Uterus (tissue), 4 donors: ENCODE results near the gene TRIL. TPM values are rescaled to one million over a fixed set of nuclear protein-coding genes. Genes with fewer than 3 reads are reported as not detected.

ENCODE experiments used
- DNase-seq, 2 donors: peaks; one replicate each; pipeline ENCODE4 v3.0.0-alpha.2; 2019 to 2020
- H3K27ac ChIP-seq, 2 donors: fragments of 200-600 bp; sonication (generic); 1 replicate in 1 of 2; 2 replicates in 1 of 2; pipeline ENCODE4 v1.5.1; 2016 to 2018
- H3K27me3 ChIP-seq, 2 donors: fragments of 200-600 bp; sonication (generic); one replicate each; pipeline ENCODE4 v1.5.1; 2018 to 2019; ENCODE audit warnings: control low read depth in 1 of 2
- H3K36me3 ChIP-seq, 2 donors: fragments of 200-600 bp; sonication (generic); one replicate each; pipeline ENCODE4 v1.5.1; 2019; ENCODE audit warnings: control low read depth in 1 of 2
- H3K4me1 ChIP-seq, 2 donors: fragments of 200-600 bp; sonication (generic); one replicate each; pipeline ENCODE4 v1.5.1; 2018 to 2019; ENCODE audit warnings: control low read depth in 1 of 2
- H3K4me3 ChIP-seq, 2 donors: fragments of 200-600 bp; sonication (generic); 1 replicate in 1 of 2; 2 replicates in 1 of 2; pipeline ENCODE4 v1.5.1; 2018 to 2019; ENCODE audit warnings: mild to moderate bottlenecking in 1 of 2
- H3K9me3 ChIP-seq, 2 donors: fragments of 200-600 bp; sonication (generic); one replicate each; pipeline ENCODE4 v1.5.1; 2019; ENCODE audit warnings: control low read depth in 1 of 2
- POLR2A ChIP-seq, 2 donors: fragments of 450-650 bp; IDR thresholded peaks; one replicate each; pipeline ENCODE4 v1.6.1; 2016; ENCODE audit warnings: antibody characterized with exemption in 2 of 2, mild to moderate bottlenecking in 1 of 2, moderate library complexity in 1 of 2
- intact Hi-C: fragments of 100-400 bp; cut with DNase I; formaldehyde crosslinking; loops from one replicate; pipeline ENCODE4 v1.15.1; 2023; ENCODE audit warnings: low total_unique reads
- total RNA-seq, 4 donors: library from RNA; depleted of rRNA in 3 of 4; stranded (reverse); fragments of >200 nt in 3 of 4; gene quantifications; one replicate each; pipeline versions ENCODE4 v1.1.0 to v1.2.4, GENCODE V29; 2014 to 2023
- TF ChIP-seq, protein P1 (sequence below), 4 experiments: fragments of 200-600 bp in 2 of 4; fragments of 450-650 bp in 2 of 4; sonication (generic) in 2 of 4; IDR thresholded peaks; one replicate each; pipeline ENCODE4 v1.5.1; 2016 to 2019; ENCODE audit warnings: antibody characterized with exemption in 4 of 4, mild to moderate bottlenecking in 2 of 4, moderate library complexity in 1 of 4
- donor health status: DM: yes; HTN: yes; CAD: no.

Gene TRIL
- total RNA-seq, 4 donors from 2014 or later = 6.2 to 23.5 (median 10.1) TPM

DNA sequence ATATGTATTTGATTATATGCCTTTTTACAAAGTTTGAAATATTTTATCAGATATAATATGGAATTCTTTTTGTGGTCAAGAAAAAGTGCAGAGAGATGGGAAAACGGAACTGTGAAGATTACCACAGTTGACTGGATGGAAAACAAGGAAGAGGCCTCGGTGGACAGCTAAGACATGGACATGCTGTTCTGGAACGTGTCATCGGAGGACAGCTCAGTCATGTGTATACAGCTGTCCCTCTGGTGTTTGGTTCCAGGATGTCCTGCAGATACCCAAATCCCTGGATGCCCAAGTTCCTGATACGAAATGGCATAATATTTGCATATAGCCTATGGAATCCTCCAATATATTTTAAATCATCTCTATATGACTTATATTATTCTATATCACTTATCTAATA, 49.4 kb downstream of the TRIL start:
- Histone ChIP-seq H3K27me3 (no peaks in the 10 kb centered on the region), H3K4me3 (no peak overlapping the region), H3K27ac (no peak overlapping the region), H3K4me1 (no peaks in the 10 kb centered on the region), H3K9me3 (no peaks in the 10 kb centered on the region), H3K36me3 (no peaks in the 10 kb centered on the region)
- intact Hi-C loops = no loop called here
- no peak for DNase-seq
- no peak for TF ChIP-seq POLR2A (IDR thresholded peaks at IDR 0.05)
- TF ChIP-seq, protein P1, sequence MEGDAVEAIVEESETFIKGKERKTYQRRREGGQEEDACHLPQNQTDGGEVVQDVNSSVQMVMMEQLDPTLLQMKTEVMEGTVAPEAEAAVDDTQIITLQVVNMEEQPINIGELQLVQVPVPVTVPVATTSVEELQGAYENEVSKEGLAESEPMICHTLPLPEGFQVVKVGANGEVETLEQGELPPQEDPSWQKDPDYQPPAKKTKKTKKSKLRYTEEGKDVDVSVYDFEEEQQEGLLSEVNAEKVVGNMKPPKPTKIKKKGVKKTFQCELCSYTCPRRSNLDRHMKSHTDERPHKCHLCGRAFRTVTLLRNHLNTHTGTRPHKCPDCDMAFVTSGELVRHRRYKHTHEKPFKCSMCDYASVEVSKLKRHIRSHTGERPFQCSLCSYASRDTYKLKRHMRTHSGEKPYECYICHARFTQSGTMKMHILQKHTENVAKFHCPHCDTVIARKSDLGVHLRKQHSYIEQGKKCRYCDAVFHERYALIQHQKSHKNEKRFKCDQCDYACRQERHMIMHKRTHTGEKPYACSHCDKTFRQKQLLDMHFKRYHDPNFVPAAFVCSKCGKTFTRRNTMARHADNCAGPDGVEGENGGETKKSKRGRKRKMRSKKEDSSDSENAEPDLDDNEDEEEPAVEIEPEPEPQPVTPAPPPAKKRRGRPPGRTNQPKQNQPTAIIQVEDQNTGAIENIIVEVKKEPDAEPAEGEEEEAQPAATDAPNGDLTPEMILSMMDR (IDR thresholded peaks at IDR 0.05) = no peak

DNA sequence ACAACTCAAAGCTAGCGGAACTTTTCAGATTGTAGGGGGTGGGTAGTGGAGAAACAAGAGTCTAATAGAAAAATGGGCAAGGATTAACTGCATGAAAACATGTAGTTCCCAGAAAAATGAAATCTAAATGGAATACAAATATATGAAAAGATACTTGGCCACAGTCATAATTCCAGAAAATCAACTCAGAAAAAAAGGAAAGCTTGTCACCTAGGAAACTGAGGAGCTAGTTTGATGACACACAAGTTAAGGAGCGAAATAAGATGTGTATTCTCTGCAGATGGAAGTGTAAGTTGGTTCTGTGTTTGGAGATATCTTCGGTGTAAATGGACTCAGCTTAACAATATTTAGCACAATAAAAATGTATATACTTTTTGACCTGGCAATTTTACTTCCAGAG, 52.7 kb downstream of the TRIL start:
- TF ChIP-seq, protein P1 (IDR thresholded peaks at IDR 0.05) = no peak
- TF ChIP-seq POLR2A (IDR thresholded peaks at IDR 0.05) = no peak
- no peak for DNase-seq
- Histone ChIP-seq H3K36me3 (no peaks in the 10 kb centered on the region), H3K4me1 (no peaks in the 10 kb centered on the region), H3K9me3 (no peaks in the 10 kb centered on the region), H3K27me3 (no peaks in the 10 kb centered on the region), H3K27ac (no peak overlapping the region), H3K4me3 (no peak overlapping the region)
- intact Hi-C loops = no loop called here

DNA sequence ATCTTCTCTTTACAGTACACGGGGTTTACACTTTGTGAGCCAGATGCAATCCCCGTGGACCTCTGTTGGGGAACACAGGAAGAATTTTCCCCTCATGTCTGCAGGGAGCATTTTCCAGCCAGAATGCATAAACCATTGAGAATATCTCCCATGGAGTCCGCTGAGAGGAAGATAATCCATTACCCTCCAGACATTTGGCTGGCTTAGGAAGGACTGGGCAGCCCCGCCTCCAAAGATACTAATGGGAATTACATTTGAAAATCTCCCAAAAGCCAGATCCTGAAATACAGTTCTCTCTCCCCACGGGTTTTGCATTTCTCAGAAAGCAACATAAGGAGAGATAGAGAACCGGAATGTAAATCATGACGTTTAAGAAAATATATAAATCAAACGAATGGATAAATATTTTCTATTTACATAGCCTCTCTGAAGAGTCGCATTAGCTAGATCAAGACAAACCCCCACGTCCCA, 53.5 kb downstream of the TRIL start:
- Histone ChIP-seq H3K27me3 (no peaks in the 10 kb centered on the region), H3K4me1 (no peaks in the 10 kb centered on the region), H3K4me3 (peak overlapping the region in 1 of 2 donors; percentile 15), H3K27ac (peak overlapping the region; percentile 24 to 28), H3K9me3 (no peaks in the 10 kb centered on the region), H3K36me3 (no peaks in the 10 kb centered on the region)
- no peak for DNase-seq
- TF ChIP-seq, protein P1 (IDR thresholded peaks at IDR 0.05) = no peak
- no peak for TF ChIP-seq POLR2A (IDR thresholded peaks at IDR 0.05)
- intact Hi-C loops = no loop called here

DNA sequence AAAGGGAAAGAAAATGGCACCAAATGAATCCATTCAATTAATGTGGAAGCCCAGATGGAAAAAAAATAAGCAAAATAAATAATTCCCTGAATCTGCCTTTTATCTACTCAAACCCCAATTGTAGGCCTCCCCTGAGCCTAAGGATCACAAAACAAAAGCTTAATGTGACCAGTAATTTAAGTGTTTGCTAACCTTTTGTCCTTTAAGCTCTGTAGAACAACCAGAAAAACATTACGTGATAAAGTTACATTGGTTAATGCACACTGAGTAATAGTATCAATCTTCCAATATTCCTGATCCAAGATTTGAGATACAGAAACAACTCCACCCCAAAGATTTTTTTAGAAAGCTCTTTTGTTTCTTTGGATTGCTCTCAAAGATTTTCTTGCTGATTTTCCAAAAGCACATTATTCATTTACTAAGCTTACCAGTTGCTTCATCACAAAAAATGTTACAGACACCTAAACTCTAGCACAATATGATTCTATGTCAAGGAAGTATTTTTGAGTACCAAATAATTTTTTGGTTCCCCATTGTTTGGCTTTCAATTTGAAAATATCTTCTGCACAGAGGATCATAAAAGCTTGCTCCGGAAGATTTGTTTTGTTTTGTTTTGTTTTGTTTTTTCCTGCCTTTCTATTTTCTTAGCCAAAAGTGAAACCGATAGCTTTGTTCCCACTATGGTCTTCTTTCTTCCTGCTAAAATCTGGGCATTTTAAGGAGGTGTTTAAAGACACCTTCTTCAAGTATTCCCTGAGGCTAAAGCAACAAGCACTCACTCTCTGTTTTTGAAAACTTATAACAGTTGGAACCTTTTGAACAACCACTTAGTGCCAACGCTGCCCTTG, 54.2 kb downstream of the TRIL start:
- DNase-seq = no peak
- H3K4me3 ChIP-seq = peak overlapping the region in 1 of 2 donors; percentile 15
- intact Hi-C loops = no loop called here
- no peaks in the 10 kb centered on the region for H3K4me1 ChIP-seq
- H3K9me3 ChIP-seq = no peaks in the 10 kb centered on the region
- no peak for TF ChIP-seq POLR2A (IDR thresholded peaks at IDR 0.05)
- TF ChIP-seq, protein P1 (IDR thresholded peaks at IDR 0.05) = no peak
- H3K27me3 ChIP-seq = no peaks in the 10 kb centered on the region
- H3K36me3 ChIP-seq = no peaks in the 10 kb centered on the region
- H3K27ac ChIP-seq = peak overlapping the region; percentile 24 to 28

Other genes with a start within 250 kb of the TRIL start
- 10 to 100 TPM in 3 of 4 donors, 1 to 10 TPM in 1; 8.5 to 21.1 (median 14.5) TPM for gene CPVL, start 188.2 kb upstream of the TRIL start, total RNA-seq
- 10 to 100 TPM in 3 of 4 donors, 1 to 10 TPM in 1; 9.8 to 22.9 (median 18.3) TPM for gene CHN2, start 236.4 kb upstream of the TRIL start, total RNA-seq